Activated T-cell treated with anti-CD3 and anti-CD28 coated beads for 1 hour (primary cell): ENCODE data around the gene ENTPD8.

Experiments
- DNase-seq: peaks from one replicate; pipeline ENCODE4 v3.0.0-alpha.2; 2020; ENCODE audit warnings: low read depth

Gene ENTPD8, protein sequence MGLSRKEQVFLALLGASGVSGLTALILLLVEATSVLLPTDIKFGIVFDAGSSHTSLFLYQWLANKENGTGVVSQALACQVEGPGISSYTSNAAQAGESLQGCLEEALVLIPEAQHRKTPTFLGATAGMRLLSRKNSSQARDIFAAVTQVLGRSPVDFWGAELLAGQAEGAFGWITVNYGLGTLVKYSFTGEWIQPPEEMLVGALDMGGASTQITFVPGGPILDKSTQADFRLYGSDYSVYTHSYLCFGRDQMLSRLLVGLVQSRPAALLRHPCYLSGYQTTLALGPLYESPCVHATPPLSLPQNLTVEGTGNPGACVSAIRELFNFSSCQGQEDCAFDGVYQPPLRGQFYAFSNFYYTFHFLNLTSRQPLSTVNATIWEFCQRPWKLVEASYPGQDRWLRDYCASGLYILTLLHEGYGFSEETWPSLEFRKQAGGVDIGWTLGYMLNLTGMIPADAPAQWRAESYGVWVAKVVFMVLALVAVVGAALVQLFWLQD

DNA sequence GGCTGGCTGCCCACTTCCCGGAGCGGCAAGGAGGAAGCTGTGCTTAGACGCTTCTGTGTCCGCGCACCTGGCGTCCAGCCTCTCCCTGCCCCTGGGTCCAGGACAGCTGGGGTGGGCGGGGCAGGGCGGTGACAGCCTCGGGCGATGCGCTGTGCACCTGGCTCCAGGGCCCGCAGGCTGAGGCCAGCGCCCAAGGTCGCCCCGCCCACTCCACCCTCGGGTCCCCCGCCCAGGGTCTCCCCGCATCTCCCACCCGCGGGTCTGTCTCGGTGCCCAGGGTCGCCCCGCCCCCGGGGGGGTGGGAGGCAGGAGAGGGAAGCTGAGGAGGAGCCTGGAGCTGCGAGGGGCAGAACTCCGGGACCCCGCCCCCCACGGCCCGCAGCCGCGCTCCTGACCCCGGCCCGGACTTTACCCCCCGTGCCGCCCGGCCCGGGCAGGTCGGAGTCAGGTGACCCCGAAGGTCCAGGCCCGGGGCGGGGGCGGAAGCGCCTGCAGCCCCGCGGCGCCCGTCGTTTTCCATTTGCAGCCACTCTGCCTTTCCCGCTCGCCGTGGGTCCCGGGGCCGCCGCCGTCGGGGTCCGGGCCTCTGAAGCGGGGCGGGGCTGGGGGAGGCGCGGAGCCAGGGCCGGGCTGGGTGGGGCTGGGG, at the start of gene ENTPD8:
Gene ENTPD8 (minus strand): TSS at position 69 of the 646 bp plus-strand sequence. CDS start 3,072 bp downstream, outside the sequence.
- DNase-seq = no peak

DNA sequence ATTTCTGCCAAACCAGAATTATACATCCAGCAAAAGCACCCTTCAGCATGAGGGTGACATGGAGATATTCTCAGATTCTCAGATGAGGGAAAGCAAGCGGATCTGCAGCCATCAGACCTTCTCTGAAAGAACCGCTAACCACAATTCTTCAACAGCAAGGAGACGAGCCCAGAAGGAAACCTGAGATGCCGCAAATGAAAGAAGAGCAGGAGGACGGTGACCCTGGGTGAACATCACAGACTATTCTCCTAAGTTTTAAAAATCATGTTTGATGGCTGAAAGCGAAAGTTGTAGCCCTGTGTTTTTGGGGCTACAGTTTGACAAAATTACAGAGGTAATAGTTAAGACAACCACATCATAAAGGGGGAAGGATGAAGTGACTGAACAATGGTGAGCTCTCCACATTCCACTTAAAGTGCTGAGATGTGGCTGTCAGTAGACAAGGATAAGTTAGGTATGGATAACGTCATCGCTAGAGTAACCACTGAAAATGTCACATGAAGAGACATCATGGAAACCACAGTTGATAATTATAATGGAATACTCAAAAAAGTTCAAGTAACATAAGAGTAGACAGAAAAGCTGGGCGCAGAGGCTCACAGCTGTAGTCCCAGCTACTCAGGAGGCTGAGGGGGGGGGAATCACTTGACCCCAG, 49.5 kb upstream of the ENTPD8 start:
- DNase-seq = no peak

DNA sequence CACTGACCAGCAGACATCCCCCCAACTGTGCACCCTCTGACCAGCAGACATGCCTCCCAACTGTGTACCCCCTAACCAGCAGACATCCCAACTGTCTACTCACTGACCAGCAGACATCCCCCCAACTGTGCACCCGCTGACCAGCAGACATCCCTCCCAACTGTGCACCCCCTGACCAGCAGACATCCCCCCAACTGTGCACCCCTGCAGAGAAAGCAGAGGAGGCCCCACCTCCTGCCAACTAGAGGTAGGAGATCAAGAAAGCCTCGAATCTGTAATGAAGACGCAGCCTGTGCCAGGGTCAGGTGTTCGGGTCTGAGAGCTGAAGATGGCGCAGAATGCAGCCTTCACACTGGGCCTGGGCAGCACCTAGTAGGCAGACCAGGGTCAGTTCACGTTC, 47.7 kb upstream of the ENTPD8 start:
- no peak for DNase-seq

DNA sequence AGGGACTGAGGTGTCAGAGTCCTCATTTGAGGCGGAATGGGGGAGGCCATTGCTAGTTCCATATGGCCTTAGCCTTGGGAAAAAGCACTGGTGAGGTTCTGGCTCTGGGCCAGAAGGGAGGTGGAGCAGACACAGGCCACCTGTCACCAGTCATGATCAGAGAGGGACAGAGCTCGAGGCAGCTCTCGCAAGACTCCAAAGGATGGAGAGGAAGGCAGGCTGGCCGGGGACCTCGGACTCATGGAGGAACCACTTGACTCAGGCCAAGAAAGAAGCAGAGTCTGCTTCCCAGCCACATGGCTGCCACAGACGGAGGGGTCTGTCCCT, 47.1 kb upstream of the ENTPD8 start:
- no peak for DNase-seq

DNA sequence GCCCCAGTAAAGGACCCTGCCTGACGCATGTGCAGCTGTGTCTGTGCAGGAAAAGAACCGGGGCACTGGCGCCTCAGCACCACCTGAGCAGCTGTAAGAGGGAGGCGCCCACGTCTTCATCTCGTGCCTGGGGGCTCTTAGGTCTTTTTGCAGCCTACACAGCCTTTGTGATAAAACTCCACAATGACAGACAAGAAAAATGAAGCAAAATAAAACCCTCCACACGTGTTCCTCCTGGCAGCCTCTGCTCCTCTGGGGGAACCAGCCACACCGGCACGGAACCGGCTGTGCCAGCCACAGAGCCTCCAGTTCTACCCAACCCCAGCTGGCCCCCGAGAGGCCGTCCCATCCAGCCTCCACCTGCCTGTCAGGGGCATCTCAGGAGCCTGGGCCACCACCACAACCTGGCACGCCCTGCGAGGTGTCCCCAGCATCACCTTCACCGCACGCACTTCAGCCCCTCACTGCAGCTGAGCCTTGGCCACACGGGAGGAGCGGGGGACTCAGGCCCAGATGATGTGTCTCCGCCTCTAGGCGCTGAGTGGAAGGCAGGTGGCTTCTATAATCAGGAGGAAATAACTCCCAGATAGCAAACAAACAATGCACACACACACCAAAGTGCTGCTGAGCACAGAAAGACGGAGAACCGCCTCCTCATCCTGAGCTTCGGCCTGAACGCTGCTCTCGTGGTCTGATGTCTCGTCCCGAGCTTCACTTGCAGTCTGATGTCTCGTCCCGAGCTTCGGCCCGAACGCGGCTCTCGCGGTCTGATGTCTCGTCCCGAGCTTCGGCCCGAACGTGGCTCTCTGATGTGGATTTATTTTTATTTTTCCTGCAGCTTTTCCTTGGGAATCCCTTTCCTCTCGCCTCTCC, 46.5 kb upstream of the ENTPD8 start:
- no peak for DNase-seq

DNA sequence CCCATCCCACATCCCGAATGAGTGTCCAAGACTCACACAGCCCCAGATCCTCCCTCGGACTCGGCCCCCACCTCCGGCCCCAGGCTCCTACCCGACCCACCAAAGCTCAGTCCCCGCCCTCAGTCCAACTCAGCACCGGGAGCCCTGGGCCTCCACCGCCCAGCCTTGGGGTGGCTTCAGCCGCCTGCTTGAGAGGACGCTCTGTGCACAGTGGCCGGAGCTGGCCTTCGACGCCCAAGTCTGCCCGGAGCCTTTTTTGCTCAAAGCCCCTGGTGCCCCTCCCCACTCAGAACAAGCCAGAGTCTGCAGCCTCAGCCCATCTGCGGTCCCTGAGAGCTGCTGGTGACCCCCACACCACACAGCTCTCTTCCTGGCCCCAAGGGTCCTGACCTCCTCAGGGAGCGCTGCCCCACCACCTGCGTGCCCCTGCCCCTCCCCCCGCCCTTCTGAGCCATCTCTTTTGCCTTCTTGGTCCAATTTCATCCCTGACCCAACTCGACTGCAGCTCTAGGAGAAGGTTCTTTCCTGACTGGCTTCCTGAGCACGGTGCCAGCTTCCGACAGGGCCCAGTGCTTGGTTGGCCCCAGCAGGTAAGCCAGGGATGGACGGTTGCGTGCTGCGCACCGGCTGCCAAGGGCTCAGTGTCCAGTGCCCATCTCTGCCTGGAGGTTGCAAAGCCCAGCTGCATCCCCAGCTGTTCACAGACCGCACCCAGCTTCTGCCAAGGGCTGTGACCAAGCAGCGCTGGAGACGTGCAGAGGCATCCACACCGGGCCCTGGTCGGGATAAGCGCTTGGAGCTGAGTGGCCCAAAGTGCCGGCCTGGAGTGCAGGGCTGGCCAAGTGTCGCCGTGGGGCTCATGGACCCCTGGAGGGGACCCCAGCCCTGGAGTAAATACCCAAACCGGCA, 45.6 kb upstream of the ENTPD8 start:
- DNase-seq = no peak

DNA sequence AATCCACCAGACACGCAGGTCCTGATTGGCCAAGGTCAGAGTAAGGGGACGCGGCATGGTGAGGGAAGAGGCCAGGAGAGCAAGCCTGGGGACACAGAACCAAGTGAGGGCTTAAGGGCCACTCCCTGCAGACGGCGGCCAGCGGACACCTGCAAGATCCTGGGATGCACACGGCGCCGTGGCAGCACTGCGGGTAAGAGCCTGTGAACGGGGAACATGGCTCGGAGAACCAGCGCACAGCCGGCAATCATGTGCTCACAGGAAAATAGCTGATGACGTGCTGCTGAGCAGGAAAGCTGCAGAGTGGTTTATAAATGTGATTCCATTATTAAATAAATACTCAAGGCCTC, 45.0 kb upstream of the ENTPD8 start:
- no peak for DNase-seq

DNA sequence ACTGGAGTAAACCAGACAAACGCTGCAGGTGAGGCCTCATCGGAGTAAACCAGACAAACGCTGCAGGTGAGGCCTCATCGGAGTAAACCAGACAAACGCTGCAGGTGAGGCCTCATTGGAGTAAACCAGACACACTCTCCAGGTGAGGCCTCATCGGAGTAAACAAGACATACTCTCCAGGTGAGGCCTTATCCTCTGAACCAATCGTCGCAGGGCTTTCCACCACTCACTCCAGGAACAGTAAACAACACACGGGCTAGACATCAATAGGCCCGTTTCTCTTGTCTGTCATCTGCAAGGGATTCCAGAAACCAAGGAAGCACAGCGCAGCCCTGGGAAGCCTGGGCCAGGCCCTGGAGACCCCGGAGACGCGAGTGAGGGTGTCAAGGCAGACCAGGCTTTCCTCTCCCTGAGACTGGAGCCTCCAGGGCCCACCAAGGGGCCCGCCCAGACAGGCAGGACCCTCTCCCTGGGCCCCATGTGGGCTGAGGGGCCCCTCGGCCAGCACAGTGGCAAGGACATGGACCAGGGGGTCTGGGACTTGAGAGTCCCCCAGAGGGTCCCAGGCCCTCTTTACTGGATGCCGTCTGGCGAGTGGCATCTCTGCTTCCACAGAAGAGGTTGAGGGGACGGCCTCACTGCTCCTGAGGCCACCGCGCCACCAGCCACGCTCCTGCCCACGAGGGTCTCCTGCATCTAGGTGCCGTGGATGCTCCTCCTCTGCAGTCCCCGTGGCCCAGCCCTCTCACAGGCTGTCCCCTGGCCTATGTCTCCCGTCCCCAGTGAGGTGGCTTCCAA, 44.4 kb upstream of the ENTPD8 start:
- no peak for DNase-seq

DNA sequence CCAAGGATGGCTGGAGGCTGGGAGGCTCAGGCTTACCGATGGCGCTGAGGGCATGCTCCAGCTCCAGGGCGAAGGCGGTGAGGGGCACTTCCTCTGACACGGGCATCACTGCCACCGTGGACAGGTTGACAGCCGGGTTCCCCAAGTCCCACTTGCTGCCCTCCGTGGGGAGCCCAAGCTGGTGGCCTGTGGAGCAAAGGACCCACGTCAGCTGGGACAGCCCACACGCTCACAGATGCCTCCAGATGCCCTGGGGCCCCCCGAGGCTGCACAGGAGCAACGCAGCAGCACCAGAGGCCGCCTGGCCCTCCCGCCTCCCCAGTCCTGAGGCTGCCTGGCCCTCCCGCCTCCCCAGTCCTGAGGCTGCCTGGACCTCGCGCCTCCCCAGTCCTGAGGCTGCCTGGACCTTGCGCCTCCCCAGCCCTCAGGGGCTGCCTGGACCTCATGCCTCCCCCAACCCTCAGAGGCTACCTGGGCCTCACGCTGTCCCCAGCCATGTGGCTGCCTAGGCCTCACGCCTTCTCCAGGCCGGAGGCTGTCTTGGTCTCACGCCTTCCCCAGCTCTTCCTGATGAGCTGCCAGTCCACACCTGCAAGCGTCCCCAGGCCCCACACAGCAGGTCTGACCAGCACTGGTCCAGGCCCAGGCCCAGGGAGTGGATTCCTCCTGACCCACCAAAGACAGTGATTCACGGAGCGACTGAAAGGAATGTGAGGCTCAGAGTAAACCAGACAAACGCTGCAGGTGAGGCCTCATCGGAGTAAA, 43.6 kb upstream of the ENTPD8 start:
- no peak for DNase-seq

DNA sequence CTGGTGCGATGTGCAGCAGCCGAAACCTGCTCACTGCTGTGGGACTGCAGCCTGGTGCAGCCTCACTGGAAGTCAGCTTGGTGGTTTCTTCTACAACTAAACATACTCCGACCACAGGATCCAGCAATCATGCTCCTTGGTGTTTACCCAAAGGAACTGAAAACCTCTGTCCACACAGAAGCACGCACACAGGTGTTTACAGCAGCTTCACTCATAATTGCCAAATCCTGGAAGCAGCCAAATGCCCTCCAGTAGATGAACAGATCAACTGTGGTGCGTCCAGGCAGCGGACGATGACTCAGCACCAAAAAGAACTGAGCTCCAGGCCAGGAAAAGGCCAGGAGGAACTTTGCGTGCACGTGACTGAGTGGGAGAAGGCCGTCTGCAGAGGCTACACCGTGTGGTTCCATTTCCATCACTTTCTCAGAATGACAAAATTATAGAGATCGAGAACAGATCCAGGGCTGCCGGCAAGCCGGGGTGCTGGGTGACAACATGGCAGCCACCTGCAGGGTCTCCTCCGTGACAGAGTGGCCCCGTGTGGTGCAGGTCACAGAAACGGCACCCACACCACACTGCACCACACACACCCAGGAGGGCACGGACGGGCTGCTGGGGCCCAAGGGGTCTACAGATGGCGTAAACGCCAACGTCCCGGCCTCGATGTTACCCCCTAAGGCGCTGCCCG, 41.1 kb upstream of the ENTPD8 start:
- no peak for DNase-seq

DNA sequence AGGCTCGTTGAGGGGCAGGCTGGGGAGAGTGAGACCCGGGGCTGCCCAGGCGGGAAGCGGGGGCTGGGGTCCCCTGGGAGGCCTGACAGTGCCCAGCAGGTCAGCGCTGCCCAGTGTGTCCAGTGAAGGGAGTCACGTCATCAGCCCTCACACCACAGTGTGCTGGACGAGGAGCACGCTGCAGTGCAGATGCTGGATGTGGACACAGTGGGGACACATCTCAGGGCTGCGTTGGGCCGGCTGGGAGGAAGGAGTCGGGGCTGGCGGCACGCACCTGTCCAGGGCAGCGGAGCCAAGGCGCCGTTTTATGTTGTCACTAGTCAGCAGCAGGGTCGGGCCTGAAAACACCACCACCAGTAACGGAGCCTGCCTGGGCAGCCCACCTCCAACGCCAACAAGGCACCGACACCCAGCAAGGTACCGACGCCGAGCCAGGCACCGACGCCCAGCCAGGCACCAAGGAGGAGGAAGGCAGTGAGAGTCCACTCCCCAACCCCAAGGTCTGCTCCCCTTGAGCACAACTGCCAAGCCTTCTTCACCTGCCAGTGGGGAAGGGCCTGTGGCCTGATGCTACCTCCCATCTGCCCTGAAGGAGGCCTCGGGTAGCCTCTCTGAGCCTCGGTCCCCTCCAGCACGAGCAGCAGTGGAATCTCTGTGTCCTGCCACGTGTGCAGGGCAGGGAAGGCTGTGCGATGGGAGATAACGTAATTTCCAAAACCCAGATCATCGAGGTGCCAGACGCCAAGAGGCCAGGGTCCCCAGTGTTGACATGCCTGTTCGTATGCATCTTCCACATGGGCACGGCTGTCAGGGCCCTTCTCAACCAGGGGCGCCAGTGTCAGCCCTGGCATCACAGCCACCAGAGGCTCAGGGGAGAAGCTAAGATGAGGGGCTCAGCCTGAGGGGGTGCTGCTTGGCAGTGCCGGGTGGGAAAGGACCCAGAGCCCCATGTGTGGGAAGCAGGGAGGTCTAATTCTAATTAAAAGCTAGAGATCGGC, 39.8 kb upstream of the ENTPD8 start:
- no peak for DNase-seq

DNA sequence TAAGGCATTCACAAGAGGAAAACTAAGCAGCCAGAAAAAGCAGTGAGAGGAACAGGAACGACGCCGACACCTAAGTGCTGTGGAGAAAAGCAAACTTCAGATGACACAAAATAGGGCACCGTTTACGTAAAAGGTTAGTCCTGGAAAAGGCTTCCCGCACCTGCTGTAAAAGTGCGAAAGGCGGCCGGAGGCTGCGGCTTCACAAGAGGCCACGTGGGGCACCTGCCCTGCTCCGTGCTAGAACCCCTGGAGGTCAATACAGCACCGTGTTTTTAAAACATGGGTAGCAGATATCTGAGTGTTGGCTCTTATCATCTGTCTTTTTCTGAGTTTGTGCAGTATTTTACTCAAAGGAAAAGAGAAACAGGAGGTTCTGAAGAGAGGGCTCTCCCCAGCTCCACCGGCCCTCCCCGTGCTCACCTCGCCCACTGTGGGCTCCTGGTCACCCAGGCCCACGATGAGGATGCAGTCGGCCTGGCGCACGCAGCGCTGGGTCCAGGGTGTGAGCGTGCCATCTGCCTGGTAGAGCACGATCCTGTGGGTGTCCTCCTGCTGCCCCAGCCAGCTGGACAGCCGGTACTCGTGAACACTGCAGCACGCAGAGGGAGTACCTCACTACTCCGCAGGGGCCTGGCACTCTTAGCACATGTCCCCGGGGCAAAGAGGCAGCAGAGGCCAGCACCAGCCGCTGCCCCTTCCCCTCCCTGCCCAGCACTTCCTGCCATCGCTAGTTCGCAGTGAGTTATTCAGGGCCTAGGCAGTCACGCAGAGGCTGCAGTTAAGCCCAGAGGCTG, 38.9 kb upstream of the ENTPD8 start:
- no peak for DNase-seq

DNA sequence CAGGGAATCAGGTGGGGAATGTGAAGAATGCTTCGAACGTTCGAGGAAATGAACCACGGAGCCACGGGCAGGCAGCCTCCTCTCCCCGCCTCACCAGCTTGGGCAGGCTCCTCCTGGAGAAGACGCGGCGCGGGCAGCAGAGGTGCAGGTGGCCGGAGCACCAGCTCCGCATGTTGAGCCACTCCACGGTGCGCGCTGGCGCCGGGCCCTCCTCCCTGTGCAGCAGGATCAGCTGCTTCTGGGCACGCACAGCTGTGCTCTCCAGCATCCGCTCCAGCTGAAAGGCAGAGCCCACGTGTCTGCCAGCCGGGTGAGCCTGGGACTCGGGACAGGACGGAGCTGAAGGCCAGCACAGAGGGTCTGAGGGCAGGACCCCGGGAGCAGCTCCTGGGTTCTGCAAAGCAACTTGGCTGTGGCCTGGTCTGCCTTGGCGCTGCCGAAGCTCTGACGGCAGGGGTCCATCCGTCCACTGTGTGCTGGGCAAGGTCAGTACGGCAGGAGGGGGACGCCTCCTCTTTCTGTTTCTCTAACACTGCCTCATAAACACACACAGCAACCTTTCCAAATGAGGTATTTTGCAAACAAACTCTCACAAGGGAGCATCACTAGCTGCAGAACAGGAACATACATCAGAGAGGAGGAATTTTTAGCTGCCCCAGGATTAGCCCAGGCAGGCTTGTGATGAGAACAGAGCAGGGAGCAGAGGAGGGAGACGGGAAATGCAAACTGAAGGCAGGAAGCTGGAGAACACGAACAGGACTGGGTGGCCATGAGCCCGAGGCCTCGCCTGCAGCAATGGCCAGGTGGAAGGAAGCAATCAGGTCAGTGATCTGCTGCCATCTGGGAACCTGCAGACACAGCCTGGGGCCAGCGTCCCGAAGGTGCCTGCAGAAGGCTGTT, 38.1 kb upstream of the ENTPD8 start:
- no peak for DNase-seq

DNA sequence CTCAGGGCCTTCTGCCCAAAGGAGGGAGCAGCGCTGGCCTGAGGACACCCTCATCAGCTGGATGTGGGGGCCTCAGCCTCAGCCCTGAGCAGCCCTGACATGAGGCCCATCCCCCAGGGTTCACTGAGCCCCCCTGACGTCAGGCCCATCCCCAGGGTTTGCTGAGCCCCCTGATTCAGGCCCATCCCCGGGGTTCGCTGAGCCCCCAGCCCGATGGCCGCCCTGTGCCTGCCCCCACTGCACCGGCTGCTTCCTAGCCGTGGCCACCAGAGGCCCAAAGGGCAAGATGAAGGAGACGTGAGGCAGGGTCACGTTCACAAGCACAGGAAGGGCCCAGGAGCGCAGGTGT, 37.4 kb upstream of the ENTPD8 start:
- DNase-seq = no peak

DNA sequence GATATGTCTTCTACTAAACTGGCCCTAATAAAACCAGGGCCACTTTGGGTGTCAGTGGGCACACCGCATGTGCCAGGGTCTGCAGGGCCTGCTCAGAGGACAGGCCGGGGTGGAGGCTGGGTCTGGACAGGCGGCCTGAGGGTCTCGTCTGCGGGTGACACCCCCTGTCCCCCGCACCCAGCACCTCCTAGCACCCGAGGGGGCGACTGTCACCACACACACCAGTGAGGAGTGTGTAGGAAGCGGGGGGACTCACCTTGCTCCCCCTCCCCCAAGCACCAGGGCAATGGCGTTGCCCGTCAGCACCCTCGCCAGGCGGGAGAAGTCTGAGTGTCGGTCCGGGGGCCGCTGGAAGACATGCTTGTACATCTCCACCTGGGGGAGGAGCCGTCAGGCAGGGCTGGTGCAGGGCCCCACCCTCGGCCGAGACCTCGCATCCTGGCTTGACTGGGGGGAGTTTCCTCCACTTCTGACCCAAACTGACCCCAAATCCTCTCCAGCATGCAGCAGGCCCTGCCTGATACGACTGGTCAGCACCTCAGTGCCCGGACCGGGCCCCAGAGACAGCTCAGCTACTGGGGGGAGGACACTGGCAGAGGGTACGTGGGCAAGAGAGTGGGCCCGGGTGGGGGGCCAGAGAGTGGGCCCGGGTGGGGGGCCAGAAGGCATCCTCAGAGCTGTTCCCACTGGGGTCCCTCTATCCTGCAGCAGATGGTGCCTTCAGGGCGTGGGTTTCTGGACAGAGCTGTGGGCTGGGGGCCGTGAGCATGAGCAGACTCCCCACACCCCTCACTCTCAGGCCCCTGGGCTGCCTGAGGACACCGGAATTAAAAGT, 36.8 kb upstream of the ENTPD8 start:
- no peak for DNase-seq
